AG04449 (cell line): ENCODE data around the gene MAPK9.

ENCODE experiments used
- CTCF ChIA-PET: fragments of 350-600 bp; formaldehyde crosslinking; extraction: SDS; loops from one replicate; lab custom pipeline; 2021; ENCODE audit warnings: antibody characterized with exemption; lab: Yijun Ruan, JAX
- POLR2A ChIA-PET: fragments of 400-600, 350-600 bp; formaldehyde crosslinking; extraction: SDS; loops from one replicate; lab custom pipeline; 2020; ENCODE audit warnings: antibody characterized with exemption, inconsistent platforms; lab: Yijun Ruan, JAX
- DNase-seq: peaks from one replicate; pipeline ENCODE4 v3.0.0-alpha.2; 2010; ENCODE audit warnings: low read depth, low spot score
- H3K4me3 ChIP-seq: 2 replicates; pipeline ENCODE4 v1.5.1; 2011; ENCODE audit warnings: low read depth, mild to moderate bottlenecking, control low read depth, low read length
- CTCF ChIP-seq: IDR thresholded peaks from one replicate; pipeline ENCODE4 v1.5.1; 2011; ENCODE audit warnings: mild to moderate bottlenecking, moderate library complexity, low read length, control low read depth, inconsistent platforms; ENCODE audit not compliant: insufficient read depth; ENCODE audit errors: missing control alignments

Gene MAPK9

GRCh38 chr5:180208435-180209081 lies 83.3 kb downstream of the MAPK9 start:
- DNase-seq, result no peak
- peak overlapping the region; percentile 40 for H3K4me3 ChIP-seq
- CTCF ChIA-PET, result interaction anchor here (1.0 to 2.5 kb wide), 6 partner anchors 8 to 266 kb away, joined by 3 to 6 read pairs (median 4); no protein-coding TSS in a partner anchor
- POLR2A ChIA-PET, result no interaction called here
- peak; percentile 13 for TF ChIP-seq CTCF

GRCh38 chr5:180208038-180208434 lies 83.8 kb downstream of the MAPK9 start:
- ChIA-PET CTCF (interaction anchor here (1.0 to 2.5 kb wide), 5 partner anchors 9 to 266 kb away, joined by 3 to 6 read pairs (median 4); no protein-coding TSS in a partner anchor), POLR2A (no interaction called here)
- DNase-seq, result no peak
- H3K4me3 ChIP-seq, result no peak overlapping the region
- TF ChIP-seq CTCF, result no peak

GRCh38 chr5:180207593-180207992 lies 84.3 kb downstream of the MAPK9 start:
- ChIA-PET POLR2A (no interaction called here), CTCF (interaction anchor here (1.0 to 2.5 kb wide), 4 partner anchors 8 to 267 kb away, joined by 3 to 6 read pairs (median 4); no protein-coding TSS in a partner anchor)
- no peak overlapping the region for H3K4me3 ChIP-seq
- no peak for DNase-seq
- no peak for TF ChIP-seq CTCF

GRCh38 chr5:180206993-180207392 lies 84.9 kb downstream of the MAPK9 start:
- H3K4me3 ChIP-seq, result no peak overlapping the region
- POLR2A ChIA-PET, result no interaction called here
- CTCF ChIA-PET, result interaction anchor here (0.6 to 2.5 kb wide), 2 partner anchors 8 to 265 kb away, joined by 3 to 6 read pairs; no protein-coding TSS in a partner anchor

GRCh38 chr5:180205916-180206315 lies 86.0 kb downstream of the MAPK9 start:
- DNase-seq, result no peak
- POLR2A ChIA-PET, result no interaction called here
- H3K4me3 ChIP-seq, result no peak overlapping the region
- no peak for TF ChIP-seq CTCF
- CTCF ChIA-PET, result no interaction called here

More at GRCh38 chr5:180206993-180207392, 84.9 kb downstream of the MAPK9 start:
- no peak for DNase-seq
- no peak for TF ChIP-seq CTCF

GRCh38 chr5:180204276-180204819 lies 87.5 kb downstream of the MAPK9 start:
- DNase-seq, result no peak
- TF ChIP-seq CTCF, result no peak
- POLR2A ChIA-PET, result no interaction called here
- no peak overlapping the region for H3K4me3 ChIP-seq
- CTCF ChIA-PET, result no interaction called here
